Measurements from ENCODE around the gene LUC7L2. TPM values are rescaled to one million over a fixed set of nuclear protein-coding genes. Genes with fewer than 3 reads are reported as not detected.
A peak's percentile ranks its signal among the peaks of the same experiment; 100 is the strongest.
"Not testable (repeated sequence)": the region's sequence is repeated elsewhere in the genome, so short reads cannot be mapped to it uniquely, and the experiment has no call there.

Gene LUC7L2
- total RNA-seq, 1 donor from 2014 or later: 56.0 TPM

GRCh38 chr7:139345042-139345441 lies 14.7 kb upstream of the LUC7L2 start:
- no peaks in the 10 kb centered on the region for H3K27me3 ChIP-seq (ENCODE audit: control insufficient read depth, insufficient read depth, low read length)
- no peak for TF ChIP-seq CTCF (IDR thresholded peaks at IDR 0.05; ENCODE audit: insufficient read depth, low read length, poor library complexity, severe bottlenecking)
- H3K36me3 ChIP-seq (ENCODE audit: control insufficient read depth, insufficient read depth, low read length): no peaks in the 10 kb centered on the region
- H3K4me3 ChIP-seq (ENCODE audit: low read depth, low read length): no peak overlapping the region
- DNase-seq (ENCODE audit: low read depth): no peak

GRCh38 chr7:139351027-139351426 lies 8.7 kb upstream of the LUC7L2 start:
- Histone ChIP-seq H3K27me3 (ENCODE audit: control insufficient read depth, insufficient read depth, low read length) (no peaks in the 10 kb centered on the region), H3K4me3 (ENCODE audit: low read depth, low read length) (no peak overlapping the region), H3K36me3 (ENCODE audit: control insufficient read depth, insufficient read depth, low read length) (no peaks in the 10 kb centered on the region)
- no peak for DNase-seq (ENCODE audit: low read depth)
- no peak for TF ChIP-seq CTCF (IDR thresholded peaks at IDR 0.05; ENCODE audit: insufficient read depth, low read length, poor library complexity, severe bottlenecking)

- Histone ChIP-seq H3K4me3 (ENCODE audit: low read depth, low read length) (no peak overlapping the region), H3K27me3 (ENCODE audit: control insufficient read depth, insufficient read depth, low read length) (no peaks in the 10 kb centered on the region), H3K36me3 (ENCODE audit: control insufficient read depth, insufficient read depth, low read length) (no peaks in the 10 kb centered on the region)
- TF ChIP-seq CTCF (IDR thresholded peaks at IDR 0.05; ENCODE audit: insufficient read depth, low read length, poor library complexity, severe bottlenecking): no peak
- no peak for DNase-seq (ENCODE audit: low read depth)
Measured at GRCh38 chr7:139354729-139355128, 5.0 kb upstream of the LUC7L2 start.

- no peaks in the 10 kb centered on the region for H3K27me3 ChIP-seq (ENCODE audit: control insufficient read depth, insufficient read depth, low read length)
- no peak for DNase-seq (ENCODE audit: low read depth)
- H3K4me3 ChIP-seq (ENCODE audit: low read depth, low read length): no peak overlapping the region
- TF ChIP-seq CTCF (IDR thresholded peaks at IDR 0.05; ENCODE audit: insufficient read depth, low read length, poor library complexity, severe bottlenecking): no peak
- no peaks in the 10 kb centered on the region for H3K36me3 ChIP-seq (ENCODE audit: control insufficient read depth, insufficient read depth, low read length)
Measured at GRCh38 chr7:139355320-139355719, 4.4 kb upstream of the LUC7L2 start.

- not testable (repeated sequence) for DNase-seq (ENCODE audit: low read depth); H3K27me3 ChIP-seq (ENCODE audit: control insufficient read depth, insufficient read depth, low read length); H3K36me3 ChIP-seq (ENCODE audit: control insufficient read depth, insufficient read depth, low read length)
- peak overlapping the region; percentile 100 for H3K4me3 ChIP-seq (ENCODE audit: low read depth, low read length)
Measured at GRCh38 chr7:139357729-139358506, 1.8 kb upstream of the LUC7L2 start.

- no peak for DNase-seq (ENCODE audit: low read depth)
- no peaks in the 10 kb centered on the region for H3K36me3 ChIP-seq (ENCODE audit: control insufficient read depth, insufficient read depth, low read length)
- H3K4me3 ChIP-seq (ENCODE audit: low read depth, low read length): peak overlapping the region; percentile 100
- no peaks in the 10 kb centered on the region for H3K27me3 ChIP-seq (ENCODE audit: control insufficient read depth, insufficient read depth, low read length)
- no peak for TF ChIP-seq CTCF (IDR thresholded peaks at IDR 0.05; ENCODE audit: insufficient read depth, low read length, poor library complexity, severe bottlenecking)
Measured at GRCh38 chr7:139358541-139359365, 941 bp upstream of the LUC7L2 start.

Data from kidney epithelial cell (primary cell).